Rectal smooth muscle tissue (tissue), 1 donor: ENCODE data around the gene CARD19.
"Not testable (repeated sequence)": the region's sequence is repeated elsewhere in the genome, so short reads cannot be mapped to it uniquely, and the experiment has no call there.

ENCODE experiments used
- H3K27ac ChIP-seq: one replicate; pipeline ENCODE4 v1.7.0; 2013; ENCODE audit warnings: low read depth, low read length, inconsistent platforms
- H3K27me3 ChIP-seq: one replicate; pipeline ENCODE4 v1.7.0; 2013; ENCODE audit warnings: low read length; ENCODE audit not compliant: control insufficient read depth, insufficient read depth
- H3K36me3 ChIP-seq: one replicate; pipeline ENCODE4 v1.7.0; 2013; ENCODE audit warnings: low read length; ENCODE audit not compliant: control insufficient read depth, insufficient read depth
- H3K4me1 ChIP-seq: one replicate; pipeline ENCODE4 v1.7.0; 2013; ENCODE audit warnings: low read length; ENCODE audit not compliant: control insufficient read depth, insufficient read depth
- H3K4me3 ChIP-seq: one replicate; pipeline ENCODE4 v1.7.0; 2013; ENCODE audit warnings: low read length
- H3K9ac ChIP-seq: one replicate; pipeline ENCODE4 v1.7.0; 2013; ENCODE audit warnings: low read length

Gene CARD19

GRCh38 chr9:93115486-93116071, 19.6 kb downstream of the CARD19 start:
- H3K27me3 ChIP-seq: no peaks in the 10 kb centered on the region
- H3K27ac ChIP-seq: no peak overlapping the region

GRCh38 chr9:93116072-93116961, 20.3 kb downstream of the CARD19 start:
- Histone ChIP-seq H3K27me3 (no peaks in the 10 kb centered on the region), H3K4me3 (no peak overlapping the region), H3K4me1 (peaks cover 14% of the 10 kb centered on the region), H3K27ac (peak overlapping the region; percentile 32), H3K9ac (no peak overlapping the region), H3K36me3 (peaks cover 5% of the 10 kb centered on the region)

More at GRCh38 chr9:93115486-93116071, 19.6 kb downstream of the CARD19 start:
- H3K36me3 ChIP-seq: peaks cover 8% of the 10 kb centered on the region
- no peak overlapping the region for H3K4me3 ChIP-seq
- H3K9ac ChIP-seq: no peak overlapping the region
- H3K4me1 ChIP-seq: peaks cover 14% of the 10 kb centered on the region

GRCh38 chr9:93117521-93117920, 21.5 kb downstream of the CARD19 start:
- not testable (repeated sequence) for H3K4me3 ChIP-seq, H3K9ac ChIP-seq, H3K27ac ChIP-seq, H3K27me3 ChIP-seq, H3K36me3 ChIP-seq
- peaks cover 14% of the 10 kb centered on the region for H3K4me1 ChIP-seq

- Histone ChIP-seq H3K27me3 (no peaks in the 10 kb centered on the region), H3K4me3 (no peak overlapping the region), H3K4me1 (peaks cover 14% of the 10 kb centered on the region), H3K27ac (no peak overlapping the region), H3K36me3 (peaks cover 5% of the 10 kb centered on the region), H3K9ac (no peak overlapping the region)
These were observed 22.2 kb downstream of the CARD19 start for GRCh38 chr9:93117924-93118862.

- peaks cover 14% of the 10 kb centered on the region for H3K4me1 ChIP-seq
These were observed 23.1 kb downstream of the CARD19 start for GRCh38 chr9:93118863-93119702.

GRCh38 chr9:93119703-93119952, 23.6 kb downstream of the CARD19 start:
- peak overlapping the region; percentile 74 for H3K27ac ChIP-seq
- no peak overlapping the region for H3K9ac ChIP-seq
- no peaks in the 10 kb centered on the region for H3K27me3 ChIP-seq
- H3K4me3 ChIP-seq: no peak overlapping the region
- H3K36me3 ChIP-seq: peaks cover 7% of the 10 kb centered on the region
- peaks cover 14% of the 10 kb centered on the region for H3K4me1 ChIP-seq

More at GRCh38 chr9:93118863-93119702, 23.1 kb downstream of the CARD19 start:
- Histone ChIP-seq H3K27ac (peak overlapping the region; percentile 74), H3K4me3 (no peak overlapping the region), H3K27me3 (no peaks in the 10 kb centered on the region), H3K9ac (no peak overlapping the region), H3K36me3 (peaks cover 6% of the 10 kb centered on the region)

- Histone ChIP-seq H3K9ac (no peak overlapping the region), H3K27me3 (no peaks in the 10 kb centered on the region), H3K4me3 (peak overlapping the region; percentile 36), H3K4me1 (peaks cover 14% of the 10 kb centered on the region), H3K27ac (peak overlapping the region; percentile 74), H3K36me3 (peaks cover 9% of the 10 kb centered on the region)
These were observed 24.2 kb downstream of the CARD19 start for GRCh38 chr9:93119953-93120845.

- Histone ChIP-seq H3K4me3 (no peak overlapping the region), H3K36me3 (peaks cover 9% of the 10 kb centered on the region), H3K4me1 (peaks cover 14% of the 10 kb centered on the region)
These were observed 24.9 kb downstream of the CARD19 start for GRCh38 chr9:93120846-93121315.

GRCh38 chr9:93121316-93122241, 25.6 kb downstream of the CARD19 start:
- H3K27ac ChIP-seq: no peak overlapping the region
- H3K36me3 ChIP-seq: peaks cover 9% of the 10 kb centered on the region

More at GRCh38 chr9:93120846-93121315, 24.9 kb downstream of the CARD19 start:
- no peak overlapping the region for H3K9ac ChIP-seq
- no peaks in the 10 kb centered on the region for H3K27me3 ChIP-seq
- peak overlapping the region; percentile 67 for H3K27ac ChIP-seq

GRCh38 chr9:93122721-93123221, 26.8 kb downstream of the CARD19 start:
- Histone ChIP-seq H3K27ac (no peak overlapping the region), H3K36me3 (peaks cover 9% of the 10 kb centered on the region), H3K9ac (no peak overlapping the region), H3K4me3 (no peak overlapping the region), H3K4me1 (peaks cover 33% of the 10 kb centered on the region), H3K27me3 (no peaks in the 10 kb centered on the region)

More at GRCh38 chr9:93121316-93122241, 25.6 kb downstream of the CARD19 start:
- Histone ChIP-seq H3K9ac (no peak overlapping the region), H3K4me1 (peaks cover 21% of the 10 kb centered on the region), H3K27me3 (no peaks in the 10 kb centered on the region), H3K4me3 (no peak overlapping the region)
